B cell (primary cell): ENCODE data around the gene ARID3B.

Experiments used
- CTCF ChIP-seq: fragments of 200-600 bp; IDR thresholded peaks from one replicate; pipeline ENCODE4 v1.8.0; 2022; ENCODE audit warnings: antibody characterized with exemption, mild to moderate bottlenecking
- EZH2 ChIP-seq: IDR thresholded peaks from 2 replicates; pipeline ENCODE4 v1.6.1; 2012; ENCODE audit warnings: borderline replicate concordance, low read depth, mild to moderate bottlenecking, moderate library complexity, low read length; ENCODE audit not compliant: insufficient read depth, poor library complexity, severe bottlenecking

GRCh38 chr15:74609938-74610301 is 68.9 kb downstream of the ARID3B start:
- no peak for TF ChIP-seq CTCF
- TF ChIP-seq EZH2: no peak
